Medulla oblongata (tissue), 1 donor: ENCODE data around the gene GPR34.
"Not testable (repeated sequence)": the region's sequence is repeated elsewhere in the genome, so short reads cannot be mapped to it uniquely, and the experiment has no call there.

ENCODE experiments used
- DNase-seq: peaks from one replicate; pipeline ENCODE4 v3.0.0-alpha.2; 2015; ENCODE audit errors: extremely low spot score

The GPR34 gene, protein sequence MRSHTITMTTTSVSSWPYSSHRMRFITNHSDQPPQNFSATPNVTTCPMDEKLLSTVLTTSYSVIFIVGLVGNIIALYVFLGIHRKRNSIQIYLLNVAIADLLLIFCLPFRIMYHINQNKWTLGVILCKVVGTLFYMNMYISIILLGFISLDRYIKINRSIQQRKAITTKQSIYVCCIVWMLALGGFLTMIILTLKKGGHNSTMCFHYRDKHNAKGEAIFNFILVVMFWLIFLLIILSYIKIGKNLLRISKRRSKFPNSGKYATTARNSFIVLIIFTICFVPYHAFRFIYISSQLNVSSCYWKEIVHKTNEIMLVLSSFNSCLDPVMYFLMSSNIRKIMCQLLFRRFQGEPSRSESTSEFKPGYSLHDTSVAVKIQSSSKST

GRCh38 chrX:41688835-41689234 is at the start of gene GPR34:
TSS of gene GPR34 (plus strand) at chrX:41688973. CDS start at chrX:41695634, 6,661 bp downstream.
- DNase-seq = peak; percentile 49

- not testable (repeated sequence) for DNase-seq
These were observed 42.6 kb upstream of the GPR34 start for GRCh38 chrX:41646201-41646600.

DNA sequence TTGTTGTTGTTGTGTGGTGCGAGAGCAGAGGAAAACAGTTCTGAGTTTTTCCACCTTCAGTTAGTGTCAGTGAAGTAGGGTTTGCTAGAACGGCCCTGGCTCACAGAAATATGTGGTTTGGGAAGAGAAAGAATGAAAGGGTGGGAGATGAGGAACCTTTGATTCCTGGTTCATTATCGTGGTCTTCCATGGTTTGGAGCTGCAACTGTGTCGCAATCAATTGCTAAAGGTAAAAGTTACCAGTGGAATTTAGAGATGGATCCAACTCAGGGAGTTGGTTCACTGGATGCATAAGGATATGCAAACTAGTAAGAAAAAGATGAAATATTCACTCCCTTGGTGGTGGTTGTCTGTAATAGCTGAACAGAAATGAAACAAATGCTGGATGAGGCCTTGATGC is 35.6 kb upstream of the GPR34 start:
- DNase-seq = no peak

DNA sequence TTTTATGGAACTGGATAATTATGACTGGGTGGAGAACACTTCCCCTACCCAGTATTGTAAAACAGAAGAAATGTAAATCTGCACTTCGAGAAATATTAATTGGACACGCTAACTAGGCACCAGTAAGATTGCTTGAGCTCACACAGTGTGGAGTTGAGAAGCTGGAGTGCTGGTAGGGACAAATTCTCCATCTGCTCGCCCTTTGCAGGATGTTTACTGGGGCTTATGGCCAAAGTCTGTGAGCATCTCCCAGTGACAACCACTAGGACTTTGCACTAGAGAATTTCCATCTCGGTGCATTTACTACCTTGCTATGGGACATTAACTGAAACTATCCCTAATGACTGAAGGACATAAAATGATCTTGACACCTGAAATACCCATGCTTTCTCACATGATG is 33.7 kb upstream of the GPR34 start:
- no peak for DNase-seq

GRCh38 chrX:41655631-41656030 is 33.1 kb upstream of the GPR34 start:
- no peak for DNase-seq

- DNase-seq = no peak
These were observed 27.2 kb upstream of the GPR34 start for GRCh38 chrX:41661366-41662095.

DNA sequence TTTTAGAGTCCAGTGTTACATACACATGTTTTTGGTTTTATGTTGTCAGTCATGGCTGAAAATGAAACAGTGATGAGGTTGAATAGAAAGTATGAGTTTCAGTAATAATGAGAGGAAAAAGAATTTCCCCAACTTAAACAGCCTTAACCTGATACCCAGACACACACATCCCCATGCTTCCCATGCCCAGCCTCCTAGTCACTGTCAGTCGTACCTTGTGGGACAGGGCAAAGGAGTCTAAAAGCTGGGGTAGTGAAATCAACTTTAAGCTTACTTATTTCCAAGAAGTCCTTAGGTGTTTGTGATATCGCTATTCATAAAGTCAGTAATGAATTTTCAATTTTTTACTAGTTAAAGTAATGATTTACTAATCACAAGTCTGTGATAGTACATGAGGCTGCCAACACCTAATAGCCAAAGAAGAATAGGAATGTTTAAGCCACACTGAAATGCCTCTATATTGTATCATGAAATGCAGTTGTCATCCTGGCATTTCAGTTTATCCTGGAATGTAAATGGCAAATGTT is 24.3 kb upstream of the GPR34 start:
- no peak for DNase-seq

GRCh38 chrX:41664908-41665307 is 23.9 kb upstream of the GPR34 start:
- no peak for DNase-seq

- no peak for DNase-seq
These were observed 23.1 kb upstream of the GPR34 start for GRCh38 chrX:41665686-41666085.

DNA sequence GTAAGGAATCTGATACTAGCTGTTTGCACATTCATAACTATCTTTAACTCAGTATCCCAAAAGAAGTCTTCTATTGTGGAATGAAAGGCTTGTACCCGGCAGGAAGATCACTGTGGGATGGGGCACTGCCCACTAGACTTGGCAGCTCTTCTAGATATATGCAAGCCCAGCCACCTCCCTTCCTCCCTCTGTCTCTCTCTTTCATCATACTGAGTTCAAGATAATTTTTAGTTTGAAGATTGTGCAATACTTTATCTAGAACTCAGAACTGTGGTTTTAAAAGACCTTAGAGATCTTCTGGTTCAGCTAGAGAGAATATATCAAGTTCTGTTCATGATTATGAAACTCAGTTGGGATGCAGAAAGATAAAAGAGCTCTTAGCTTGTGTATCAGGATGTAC is 22.5 kb upstream of the GPR34 start:
- no peak for DNase-seq

GRCh38 chrX:41667631-41668030 is 21.1 kb upstream of the GPR34 start:
- no peak for DNase-seq

DNA sequence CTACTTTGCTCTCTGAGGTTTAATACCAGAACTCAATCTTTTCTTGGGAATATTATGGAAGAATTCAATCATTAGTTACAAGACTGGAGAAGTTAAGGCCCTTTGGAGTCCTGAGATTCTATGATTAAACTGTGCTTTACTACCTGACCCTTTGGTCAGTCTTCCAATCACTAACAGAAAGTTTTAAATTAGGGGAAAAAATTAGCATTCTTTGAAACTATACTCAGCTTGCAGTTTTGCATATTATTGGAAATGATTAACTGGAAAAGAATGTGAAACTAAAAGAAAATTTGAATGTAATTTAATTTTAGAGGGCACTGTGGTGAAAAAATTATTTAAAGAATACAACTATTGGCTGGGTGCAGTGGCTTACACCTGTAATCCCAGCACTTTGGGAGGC is 18.7 kb upstream of the GPR34 start:
- DNase-seq = no peak

- DNase-seq = no peak
These were observed 17.7 kb upstream of the GPR34 start for GRCh38 chrX:41671082-41671481.

- no peak for DNase-seq
These were observed 16.1 kb upstream of the GPR34 start for GRCh38 chrX:41672643-41673042.

GRCh38 chrX:41676361-41676760 is 12.4 kb upstream of the GPR34 start:
- DNase-seq = not testable (repeated sequence)

DNA sequence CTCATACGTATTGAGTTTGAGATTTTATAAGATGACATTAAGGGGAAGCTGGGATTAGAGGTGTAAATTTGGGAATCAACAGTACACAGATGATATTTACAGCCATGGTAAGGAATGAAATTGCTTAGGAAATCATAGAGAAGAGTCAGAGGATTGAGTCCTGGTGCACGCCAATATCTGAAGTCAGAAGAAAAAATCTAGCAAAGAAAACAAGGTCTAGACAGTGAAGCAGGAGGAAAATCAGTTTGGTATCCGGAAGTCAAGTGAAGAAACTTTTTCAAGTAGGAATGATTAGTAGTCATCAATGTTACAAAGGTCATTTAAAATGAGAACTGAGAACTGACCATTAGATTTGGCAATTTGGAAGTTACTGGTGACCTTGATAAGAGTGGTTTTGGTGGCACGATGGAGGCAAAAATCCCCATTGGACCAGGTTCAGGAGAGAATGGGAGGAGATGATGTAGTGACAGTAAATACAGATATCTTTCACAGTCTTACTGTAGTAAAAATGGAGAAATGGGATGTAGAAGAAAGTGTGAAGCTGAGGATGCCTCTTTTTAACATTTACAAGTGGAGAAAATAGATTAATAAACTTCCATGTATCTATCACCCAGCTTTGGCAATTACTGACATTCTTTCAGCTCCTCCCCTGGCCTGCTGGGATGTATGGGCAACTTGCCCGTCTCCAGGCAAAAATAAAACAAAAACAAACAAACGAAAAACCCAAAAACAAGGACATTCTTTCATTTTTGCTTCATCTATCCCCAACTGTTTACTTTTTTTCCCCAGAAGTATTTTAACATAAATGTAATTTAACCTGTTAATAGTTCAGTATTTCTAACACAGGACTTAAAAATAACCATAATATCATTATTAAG is 11.4 kb upstream of the GPR34 start:
- no peak for DNase-seq

GRCh38 chrX:41684138-41684537 is 4.6 kb upstream of the GPR34 start:
- no peak for DNase-seq

- no peak for DNase-seq
These were observed 3.8 kb upstream of the GPR34 start for GRCh38 chrX:41684940-41685339.

GRCh38 chrX:41686788-41687187 is 2.0 kb upstream of the GPR34 start:
- DNase-seq = no peak

- DNase-seq = no peak
These were observed 617 bp upstream of the GPR34 start for GRCh38 chrX:41688156-41688555.

GRCh38 chrX:41689711-41690110 is 938 bp downstream of the GPR34 start:
- DNase-seq = no peak

- no peak for DNase-seq
These were observed 3.5 kb downstream of the GPR34 start for GRCh38 chrX:41692162-41692749.
